SKM-1 treated with dmso at 0.1 percent for 144 hours (cell line): ENCODE results near the gene TTLL7.

ENCODE experiments used
- DNase-seq: peaks from one replicate; lab custom pipeline; 2025; ENCODE audit not compliant: unreplicated experiment; lab: John Stamatoyannopoulos, UW

TTLL7 gene

GRCh38 chr1:83827741-83828140 lies 171.2 kb downstream of the TTLL7 start:
- DNase-seq, result no peak

DNA sequence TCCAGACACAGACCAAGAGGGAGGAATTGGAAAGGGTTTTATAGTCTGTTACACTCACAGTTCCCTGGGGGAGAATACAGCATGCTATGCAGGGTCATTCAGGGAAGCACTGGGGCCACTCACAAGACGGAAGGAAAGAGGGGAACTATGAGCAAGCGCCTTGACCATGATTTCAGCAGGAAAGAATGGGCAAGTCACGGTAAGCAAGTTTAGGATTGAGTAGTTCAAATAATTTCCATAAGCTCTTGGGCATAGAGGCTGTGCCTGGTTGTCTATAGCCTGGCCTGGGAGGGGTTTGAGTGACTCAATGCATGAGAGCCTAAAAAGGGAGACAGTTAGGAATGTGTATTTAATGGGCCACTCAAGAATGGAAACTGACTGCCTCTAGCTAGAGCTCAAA lies 176.7 kb downstream of the TTLL7 start:
- no peak for DNase-seq

DNA sequence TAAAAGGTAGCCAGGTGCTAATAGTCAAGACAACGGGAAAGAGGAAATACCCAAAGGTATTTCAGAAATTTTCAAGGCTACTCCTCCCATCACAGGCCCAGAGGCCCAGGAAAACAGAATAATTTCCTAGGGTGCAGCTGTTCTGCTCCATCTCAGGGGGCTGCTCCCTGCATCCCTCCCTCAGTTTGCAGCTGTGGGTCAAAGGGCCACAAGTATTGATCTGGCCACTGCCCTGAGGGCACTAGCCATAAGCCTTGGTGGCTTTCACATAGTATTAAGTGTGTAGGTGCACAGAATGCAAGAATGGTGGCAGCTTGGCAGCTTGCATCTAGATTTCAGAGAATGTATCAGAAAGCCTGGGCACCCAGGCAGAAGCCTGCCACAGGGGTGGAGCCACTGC lies 179.5 kb downstream of the TTLL7 start:
- DNase-seq, result no peak

GRCh38 chr1:83818916-83819315 lies 180.0 kb downstream of the TTLL7 start:
- DNase-seq, result peak; percentile 92

DNA sequence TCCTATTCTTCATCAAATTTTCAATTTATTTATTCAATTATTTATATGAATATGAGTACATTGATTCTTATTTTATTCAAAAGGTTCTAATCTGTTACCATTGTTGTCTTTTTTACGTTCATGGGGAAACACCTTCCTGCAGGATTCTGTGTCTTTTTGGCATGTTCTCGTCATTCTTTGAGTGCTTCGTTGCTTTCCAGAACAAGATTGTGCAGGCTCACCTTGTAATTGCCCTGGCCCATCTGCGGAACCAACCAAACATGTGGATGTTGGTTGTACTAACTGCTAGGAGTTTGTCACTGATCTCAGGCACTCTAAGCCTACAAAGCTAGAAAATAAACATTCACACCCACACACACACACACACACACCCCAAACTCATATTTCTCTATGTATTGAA lies 182.1 kb downstream of the TTLL7 start:
- no peak for DNase-seq

- DNase-seq, result no peak
Observed at GRCh38 chr1:83815330-83815729, 183.6 kb downstream of the TTLL7 start.
